Neural cell (in vitro differentiated cells): ENCODE measurements around the gene CDHR5. TPM values are rescaled to one million over a fixed set of nuclear protein-coding genes. Genes with fewer than 3 reads are reported as not detected.

Experiments
- H2AFZ ChIP-seq: fragments of 200-600, 300-800 bp; sonication (generic), shearing (Covaris generic); 2 replicates; pipeline ENCODE4 v1.6.0; 2014; ENCODE audit warnings: low read depth, mild to moderate bottlenecking, antibody characterized with exemption, low read length, moderate library complexity
- H3F3A ChIP-seq: fragments of 200-600 bp; shearing (Covaris generic); 2 replicates; pipeline ENCODE4 v1.6.1; 2016; ENCODE audit warnings: mild to moderate bottlenecking, moderate library complexity, mixed read lengths, antibody characterized with exemption, low read length; ENCODE audit not compliant: insufficient read depth, poor library complexity, severe bottlenecking
- H3K27ac ChIP-seq: fragments of 200-600, 300-800 bp; sonication (generic), shearing (Covaris generic); 2 replicates; pipeline ENCODE4 v1.5.1; 2014; ENCODE audit warnings: mild to moderate bottlenecking, low read length, moderate library complexity
- H3K27me3 ChIP-seq: fragments of 300-800, 200-600 bp; sonication (generic), shearing (Covaris generic); 2 replicates; pipeline ENCODE4 v1.6.0; 2014; ENCODE audit warnings: mild to moderate bottlenecking, low read depth, low read length, moderate library complexity; ENCODE audit not compliant: insufficient read depth
- H3K36me3 ChIP-seq: fragments of 300-800, 200-600 bp; sonication (generic), shearing (Covaris generic); 2 replicates; pipeline ENCODE4 v1.5.1; 2014; ENCODE audit warnings: mild to moderate bottlenecking, antibody characterized with exemption, low read length, moderate library complexity; ENCODE audit not compliant: insufficient read depth
- H3K4me2 ChIP-seq: fragments of 300-800, 200-600 bp; sonication (generic), shearing (Covaris generic); 2 replicates; pipeline ENCODE4 v1.6.0; 2014; ENCODE audit warnings: mild to moderate bottlenecking, low read length
- H3K4me3 ChIP-seq: fragments of 300-800, 200-600 bp; sonication (generic), shearing (Covaris generic); 2 replicates; pipeline ENCODE4 v1.5.1; 2014; ENCODE audit warnings: mild to moderate bottlenecking, low read length, moderate library complexity
- H3K79me2 ChIP-seq: fragments of 200-600 bp; shearing (Covaris generic); replicated peaks from 2 replicates; pipeline ENCODE4 v1.6.0; 2014; ENCODE audit warnings: mild to moderate bottlenecking, low read length, moderate library complexity; ENCODE audit not compliant: insufficient read depth
- H3K9ac ChIP-seq: fragments of 300-800, 200-600 bp; sonication (generic), shearing (Covaris generic); 2 replicates; pipeline ENCODE4 v1.6.1; 2016; ENCODE audit warnings: mild to moderate bottlenecking, low read length, mixed read lengths
- H3K9me2 ChIP-seq: fragments of 200-600 bp; shearing (Covaris generic); 2 replicates; pipeline ENCODE4 v1.6.1; 2016; ENCODE audit warnings: mild to moderate bottlenecking, low read length, mixed read lengths; ENCODE audit not compliant: insufficient read depth
- H3K9me3 ChIP-seq: fragments of 200-600, 300-800 bp; sonication (generic), shearing (Covaris generic); 2 replicates; pipeline ENCODE4 v1.6.1; 2016; ENCODE audit warnings: mild to moderate bottlenecking, mixed run types, low read length, moderate library complexity, mixed read lengths
- H4K20me1 ChIP-seq: fragments of 200-600 bp; shearing (Covaris generic); 2 replicates; pipeline ENCODE4 v1.6.1; 2016; ENCODE audit warnings: mild to moderate bottlenecking, mixed run types; ENCODE audit not compliant: insufficient read depth
- CTCF ChIP-seq: fragments of 450-650 bp; IDR thresholded peaks from 2 replicates; pipeline ENCODE4 v1.5.1; 2014; ENCODE audit warnings: antibody characterized with exemption, mild to moderate bottlenecking, moderate library complexity; ENCODE audit not compliant: poor library complexity, severe bottlenecking
- EP300 ChIP-seq: fragments of 450-650 bp; conservative IDR thresholded peaks from 2 replicates; pipeline ENCODE4 v1.6.1; 2014; ENCODE audit warnings: antibody characterized with exemption, mild to moderate bottlenecking, moderate library complexity; ENCODE audit not compliant: poor library complexity, severe bottlenecking
- EZH2 ChIP-seq: fragments of 200-600, 300-800 bp; shearing (Covaris generic), sonication (generic); IDR thresholded peaks from 2 replicates; pipeline ENCODE4 v1.6.1; 2014; ENCODE audit warnings: antibody characterized with exemption, low read length, borderline replicate concordance, mild to moderate bottlenecking; ENCODE audit not compliant: insufficient read depth, poor library complexity, severe bottlenecking
- MXI1 ChIP-seq: fragments of 450-650 bp; conservative IDR thresholded peaks from 2 replicates; pipeline ENCODE4 v1.6.1; 2014; ENCODE audit warnings: antibody characterized with exemption, mild to moderate bottlenecking; ENCODE audit not compliant: poor library complexity, severe bottlenecking
- POLR2AphosphoS5 ChIP-seq: IDR thresholded peaks from 2 replicates; pipeline ENCODE4 v1.6.1; 2012
- RAD21 ChIP-seq: fragments of 450-650 bp; conservative IDR thresholded peaks from 2 replicates; pipeline ENCODE4 v1.6.1; 2014; ENCODE audit warnings: antibody characterized with exemption, mild to moderate bottlenecking, moderate library complexity
- REST ChIP-seq: IDR thresholded peaks from 2 replicates; pipeline ENCODE4 v1.6.1; 2012; ENCODE audit warnings: borderline replicate concordance
- SMC3 ChIP-seq: fragments of 450-650 bp; conservative IDR thresholded peaks from 2 replicates; pipeline ENCODE4 v1.6.1; 2014; ENCODE audit warnings: antibody characterized with exemption, mild to moderate bottlenecking, moderate library complexity; ENCODE audit not compliant: poor library complexity
- TAF1 ChIP-seq: IDR thresholded peaks from 2 replicates; pipeline ENCODE4 v1.6.1; 2012; ENCODE audit warnings: low read depth
- polyA plus RNA-seq: library from polyadenylated mRNA; depleted of rRNA; stranded (reverse); fragments of >200 nt; gene quantifications from 2 replicates; pipeline ENCODE4 v1.2.3, GENCODE V29; 2014

The CDHR5 gene
- polyA plus RNA-seq, 1 donor from 2014 or later: not detected

GRCh38 chr11:598005-598680 lies 26.6 kb downstream of the CDHR5 start:
- no peaks in the 10 kb centered on the region for H3F3A ChIP-seq
- no peak overlapping the region for H3K4me2 ChIP-seq
- H3K4me3 ChIP-seq: no peak overlapping the region
- no peak overlapping the region for H2AFZ ChIP-seq
- peaks cover 4% of the 10 kb centered on the region for H3K36me3 ChIP-seq
- TF ChIP-seq EZH2 (no peak), CTCF (no peak), POLR2AphosphoS5 (no peak), RAD21 (no peak), EP300 (no peak), MXI1 (no peak), REST (no peak), SMC3 (no peak), TAF1 (no peak)
- no peak overlapping the region for H3K27ac ChIP-seq
- H4K20me1 ChIP-seq: no peaks in the 10 kb centered on the region
- no peaks in the 10 kb centered on the region for H3K79me2 ChIP-seq
- no peaks in the 10 kb centered on the region for H3K27me3 ChIP-seq
- no peak overlapping the region for H3K9ac ChIP-seq
- H3K9me2 ChIP-seq: no peaks in the 10 kb centered on the region
- no peaks in the 10 kb centered on the region for H3K9me3 ChIP-seq

- Histone ChIP-seq H3F3A (no peaks in the 10 kb centered on the region), H3K79me2 (no peaks in the 10 kb centered on the region), H4K20me1 (no peaks in the 10 kb centered on the region)
Measured at GRCh38 chr11:597166-597725, 27.5 kb downstream of the CDHR5 start.

More at GRCh38 chr11:597166-597725, 27.5 kb downstream of the CDHR5 start:
- Histone ChIP-seq H3K4me3 (no peak overlapping the region), H3K4me2 (no peak overlapping the region), H3K9me3 (no peaks in the 10 kb centered on the region), H3K9ac (no peak overlapping the region), H3K27ac (no peak overlapping the region), H2AFZ (no peak overlapping the region), H3K9me2 (no peaks in the 10 kb centered on the region), H3K36me3 (peaks cover 4% of the 10 kb centered on the region), H3K27me3 (no peaks in the 10 kb centered on the region)
- TF ChIP-seq CTCF (no peak), POLR2AphosphoS5 (no peak), EZH2 (no peak), REST (no peak), SMC3 (no peak)
